K562 (cell line): ENCODE measurements around the gene LIPT2. TPM values are rescaled to one million over a fixed set of nuclear protein-coding genes. Genes with fewer than 3 reads are reported as not detected.

Source experiments
- BRD4 ChIP-seq: fragments of 200-600 bp; sonication (generic); IDR thresholded peaks from 2 replicates; pipeline ENCODE4 v1.6.1; 2017; ENCODE audit warnings: inconsistent platforms
- FOSL1 ChIP-seq: fragments of 200-800 bp; sonication (Bioruptor generic); conservative IDR thresholded peaks from 2 replicates; pipeline ENCODE4 v1.6.1; 2016; ENCODE audit warnings: missing genetic modification characterization, missing compliant biosample characterization
- HNRNPLL ChIP-seq: fragments of 200-400 bp; formaldehyde crosslinking; IDR thresholded peaks from 2 replicates; pipeline ENCODE4 v1.6.1; 2017; ENCODE audit warnings: low read length, low read depth, mild to moderate bottlenecking; ENCODE audit not compliant: poor library complexity, severe bottlenecking
- MAX ChIP-seq: sonication (generic); formaldehyde crosslinking; IDR thresholded peaks from 2 replicates; pipeline ENCODE4 v1.9.0; 2022; ENCODE audit warnings: mild to moderate bottlenecking, missing genetic modification reagents
- POU5F1 ChIP-seq: fragments of 150-350 bp; IDR thresholded peaks from 2 replicates; pipeline ENCODE4 v1.6.1; 2014; ENCODE audit warnings: borderline replicate concordance, low read length, low read depth, mild to moderate bottlenecking; ENCODE audit not compliant: partially characterized antibody
- SRF ChIP-seq, 2 experiments: fragments of 250-450, 450-650 bp in 1 of 2; sonication (Bioruptor Pico) in 1 of 2; sonication (generic) in 1 of 2; formaldehyde crosslinking; IDR thresholded peaks; 2 replicates each; pipeline versions ENCODE4 v1.5.0 to v1.5.1; 2020 to 2022; ENCODE audit warnings: mild to moderate bottlenecking in 1 of 2, missing genetic modification reagents in 1 of 2
- SUPT5H ChIP-seq: fragments of 450-650 bp; IDR thresholded peaks from 2 replicates; pipeline ENCODE4 v1.6.1; 2016
- TFAM ChIP-seq: fragments of 250-450 bp; sonication (Bioruptor Pico); conservative IDR thresholded peaks from 2 replicates; pipeline ENCODE4 v1.5.0; 2021; ENCODE audit warnings: mild to moderate bottlenecking, moderate library complexity
- TSHZ1 ChIP-seq: fragments of 250-450 bp; sonication (Bioruptor Pico); IDR thresholded peaks from 2 replicates; pipeline ENCODE4 v1.4.0; 2020; ENCODE audit warnings: mild to moderate bottlenecking, moderate library complexity
- ZBTB17 ChIP-seq: fragments of 450-650 bp; formaldehyde crosslinking; IDR thresholded peaks from 2 replicates; pipeline ENCODE4 v1.4.0; 2020; ENCODE audit warnings: mild to moderate bottlenecking
- ZBTB26 ChIP-seq: fragments of 450-650 bp; formaldehyde crosslinking; IDR thresholded peaks from 2 replicates; pipeline ENCODE4 v1.4.0; 2022; ENCODE audit warnings: missing genetic modification characterization
- ZNF407 ChIP-seq: fragments of 450-650 bp; IDR thresholded peaks from 2 replicates; pipeline ENCODE4 v1.6.1; 2016; ENCODE audit warnings: low read depth
- polyA plus RNA-seq, 8 experiments: library from polyadenylated mRNA; depleted of rRNA in 4 of 8; stranded (reverse) in 5 of 8; unstranded in 3 of 8; fragments of >200 nt; fragmentation: Nextera tagmentation in 2 of 8; fragmentation: Illumina TruSeq in 1 of 8; extraction: Ambion mirVana in 2 of 8; extraction: Trizol in 1 of 8; gene quantifications; 2 replicates each; pipeline versions ENCODE4 v1.2.1 to v1.2.3, GENCODE V29; 2011 to 2014; ENCODE audit warnings: inconsistent platforms in 1 of 8, missing spikeins in 1 of 8
- total RNA-seq, 7 experiments: library from RNA; depleted of rRNA in 6 of 7; stranded (reverse); fragments of >200 nt in 6 of 7; fragmentation: Illumina TruSeq in 2 of 7; extraction: Trizol in 2 of 7; gene quantifications; 2 replicates each; pipeline versions ENCODE4 v1.2.1 to v1.2.3, GENCODE V29; 2011 to 2021; ENCODE audit warnings: low replicate concordance in 1 of 7

The LIPT2 gene
- total and polyA plus RNA-seq, 9 of the 15 experiments (the other 6 are each of a cell fraction or from before 2014, with no cell fraction given), result 1.00 to 5.2 (median 3.5) TPM

GRCh38 chr11:74492974-74493790 lies at the start of gene LIPT2 (continued):
- TF ChIP-seq SRF (CRISPR knock-in tag; IDR thresholded peaks at IDR 0.05) (peak in 1 of 2 experiments; percentile 70; a peak in 2 of 4 replicates), FOSL1 (tag) (peak; percentile 44), POU5F1 (peak; percentile 73), SUPT5H (peak; percentile 75), TFAM (CRISPR knock-in tag) (no peak), BRD4 (no peak), MAX (peak; percentile 60), HNRNPLL (peak; percentile 78), ZNF407 (no peak), TSHZ1 (CRISPR knock-in tag) (no peak), ZBTB17 (CRISPR knock-in tag) (peak; percentile 99), ZBTB26 (no peak)
